Neural progenitor cell (in vitro differentiated cells): Measurements from ENCODE around the gene VIL1. TPM values are rescaled to one million over a fixed set of nuclear protein-coding genes. Genes with fewer than 3 reads are reported as not detected.

Experiments used
- DNase-seq: peaks from one replicate; pipeline ENCODE4 v3.0.0-alpha.2; 2016; ENCODE audit warnings: low spot score
- H2AFZ ChIP-seq: fragments of 200-600 bp; sonication (generic); replicated peaks from 2 replicates; pipeline ENCODE4 v1.6.1; 2016; ENCODE audit warnings: antibody characterized with exemption
- H3F3A ChIP-seq: fragments of 200-600 bp; sonication (generic); 2 replicates; pipeline ENCODE4 v1.6.1; 2016; ENCODE audit warnings: antibody characterized with exemption, low read depth
- H3K27ac ChIP-seq: fragments of 200-600 bp; sonication (generic); 2 replicates; pipeline ENCODE4 v1.5.1; 2016; ENCODE audit warnings: mild to moderate bottlenecking
- H3K27me3 ChIP-seq: fragments of 200-600 bp; sonication (generic); 2 replicates; pipeline ENCODE4 v1.6.1; 2016; ENCODE audit warnings: mild to moderate bottlenecking, moderate library complexity
- H3K36me3 ChIP-seq: fragments of 200-600 bp; sonication (generic); 2 replicates; pipeline ENCODE4 v1.5.1; 2016
- H3K4me1 ChIP-seq: fragments of 200-600 bp; sonication (generic); 2 replicates; pipeline ENCODE4 v1.6.1; 2016; ENCODE audit warnings: mixed run types
- H3K4me2 ChIP-seq: fragments of 200-600 bp; sonication (generic); 2 replicates; pipeline ENCODE4 v1.6.1; 2016
- H3K4me3 ChIP-seq: fragments of 200-600 bp; sonication (generic); 2 replicates; pipeline ENCODE4 v1.5.1; 2016
- H3K79me2 ChIP-seq: fragments of 200-600 bp; sonication (generic); 2 replicates; pipeline ENCODE4 v1.6.1; 2016; ENCODE audit warnings: low read depth
- H3K9ac ChIP-seq: fragments of 200-600 bp; sonication (generic); 2 replicates; pipeline ENCODE4 v1.6.1; 2016
- H3K9me3 ChIP-seq: fragments of 200-600 bp; sonication (generic); 2 replicates; pipeline ENCODE4 v1.5.1; 2016; ENCODE audit warnings: low read depth
- H4K20me1 ChIP-seq: fragments of 200-600 bp; sonication (generic); 2 replicates; pipeline ENCODE4 v1.6.1; 2016; ENCODE audit warnings: low read depth
- H3K27ac Mint-ChIP-seq: 3 replicates; pipeline ENCODE4 v1.8.0; 2021; ENCODE audit warnings: mixed read lengths
- H3K27me3 Mint-ChIP-seq: 2 replicates; pipeline ENCODE4 v1.8.0; 2022; ENCODE audit warnings: low read depth, mild to moderate bottlenecking, inconsistent platforms, moderate library complexity, mixed read lengths; ENCODE audit not compliant: insufficient read depth
- H3K36me3 Mint-ChIP-seq: 3 replicates; pipeline ENCODE4 v1.8.0; 2021; ENCODE audit warnings: mixed read lengths
- H3K4me1 Mint-ChIP-seq: 3 replicates; pipeline ENCODE4 v1.8.0; 2021; ENCODE audit warnings: mixed read lengths
- H3K4me3 Mint-ChIP-seq: 3 replicates; pipeline ENCODE4 v1.8.0; 2021; ENCODE audit warnings: mild to moderate bottlenecking, moderate library complexity, mixed read lengths
- H3K9me3 Mint-ChIP-seq: 3 replicates; pipeline ENCODE4 v1.8.0; 2020; ENCODE audit warnings: mixed read lengths
- CTCF ChIP-seq: fragments of 200-600 bp; sonication (generic); IDR thresholded peaks from 2 replicates; pipeline ENCODE4 v1.5.1; 2017; ENCODE audit warnings: antibody characterized with exemption, mild to moderate bottlenecking
- EZH2 ChIP-seq: fragments of 200-600 bp; sonication (generic); IDR thresholded peaks from 2 replicates; pipeline ENCODE4 v1.6.1; 2017; ENCODE audit warnings: antibody characterized with exemption, mild to moderate bottlenecking, moderate library complexity
- EZH2phosphoT487 ChIP-seq: fragments of 200-600 bp; sonication (generic); IDR thresholded peaks from 2 replicates; pipeline ENCODE4 v1.6.1; 2017; ENCODE audit warnings: antibody characterized with exemption
- total RNA-seq: library from RNA; depleted of rRNA; stranded (reverse); fragments of >200 nt; gene quantifications from 2 replicates; pipeline ENCODE4 v1.2.3, GENCODE V29; 2015; ENCODE audit warnings: low replicate concordance

Gene VIL1
- total RNA-seq, 1 donor from 2014 or later = not detected

- no peak overlapping the region for H3K27ac ChIP-seq
- H3K27me3 ChIP-seq = no peaks in the 10 kb centered on the region
- TF ChIP-seq EZH2phosphoT487 (no peak), EZH2 (no peak), CTCF (no peak)
- Mint-ChIP-seq H3K4me1 (peaks cover 4% of the 10 kb centered on the region), H3K4me3 (no peak overlapping the region), H3K27ac (no peak overlapping the region), H3K27me3 (peaks cover 3% of the 10 kb centered on the region), H3K36me3 (no peaks in the 10 kb centered on the region), H3K9me3 (no peaks in the 10 kb centered on the region)
- DNase-seq = no peak
- no peaks in the 10 kb centered on the region for H3K4me1 ChIP-seq
- no peak overlapping the region for H3K4me2 ChIP-seq
- H3K9ac ChIP-seq = no peak overlapping the region
- H3K9me3 ChIP-seq = no peaks in the 10 kb centered on the region
- H4K20me1 ChIP-seq = no peaks in the 10 kb centered on the region
- no peak overlapping the region for H2AFZ ChIP-seq
- no peaks in the 10 kb centered on the region for H3K79me2 ChIP-seq
- no peaks in the 10 kb centered on the region for H3K36me3 ChIP-seq
- no peaks in the 10 kb centered on the region for H3F3A ChIP-seq
- no peak overlapping the region for H3K4me3 ChIP-seq
These were observed 15.5 kb downstream of the VIL1 start for GRCh38 chr2:218434456-218434855.

GRCh38 chr2:218435003-218435982 is 16.4 kb downstream of the VIL1 start:
- H3K36me3 Mint-ChIP-seq = no peaks in the 10 kb centered on the region
- DNase-seq = peak; percentile 28
- Histone ChIP-seq H3K79me2 (no peaks in the 10 kb centered on the region), H3K27ac (no peak overlapping the region), H3K36me3 (no peaks in the 10 kb centered on the region), H3F3A (no peaks in the 10 kb centered on the region), H3K9me3 (no peaks in the 10 kb centered on the region), H3K4me1 (no peaks in the 10 kb centered on the region), H3K4me2 (no peak overlapping the region), H3K4me3 (no peak overlapping the region), H3K9ac (no peak overlapping the region), H2AFZ (no peak overlapping the region), H3K27me3 (no peaks in the 10 kb centered on the region), H4K20me1 (no peaks in the 10 kb centered on the region)
- peaks cover 4% of the 10 kb centered on the region for H3K4me1 Mint-ChIP-seq
- TF ChIP-seq EZH2 (no peak), EZH2phosphoT487 (no peak), CTCF (no peak)
- H3K27ac Mint-ChIP-seq = no peak overlapping the region
- H3K4me3 Mint-ChIP-seq = no peak overlapping the region
- no peaks in the 10 kb centered on the region for H3K9me3 Mint-ChIP-seq
- H3K27me3 Mint-ChIP-seq = peaks cover 3% of the 10 kb centered on the region

- Histone ChIP-seq H3K9ac (no peak overlapping the region), H4K20me1 (no peaks in the 10 kb centered on the region), H3K79me2 (no peaks in the 10 kb centered on the region), H3K9me3 (no peaks in the 10 kb centered on the region), H3K4me1 (no peaks in the 10 kb centered on the region), H3K4me2 (no peak overlapping the region), H2AFZ (no peak overlapping the region), H3K27me3 (no peaks in the 10 kb centered on the region), H3F3A (no peaks in the 10 kb centered on the region), H3K4me3 (no peak overlapping the region), H3K27ac (no peak overlapping the region), H3K36me3 (no peaks in the 10 kb centered on the region)
- Mint-ChIP-seq H3K36me3 (no peaks in the 10 kb centered on the region), H3K4me3 (no peak overlapping the region), H3K9me3 (no peaks in the 10 kb centered on the region), H3K27me3 (no peaks in the 10 kb centered on the region), H3K4me1 (peaks cover 4% of the 10 kb centered on the region), H3K27ac (no peak overlapping the region)
- DNase-seq = no peak
- TF ChIP-seq EZH2 = no peak
- TF ChIP-seq EZH2phosphoT487 = no peak
- no peak for TF ChIP-seq CTCF
These were observed 18.1 kb downstream of the VIL1 start for GRCh38 chr2:218436992-218437391.
